ENCODE results near the gene TGM6.

- TF ChIP-seq, protein P1, sequence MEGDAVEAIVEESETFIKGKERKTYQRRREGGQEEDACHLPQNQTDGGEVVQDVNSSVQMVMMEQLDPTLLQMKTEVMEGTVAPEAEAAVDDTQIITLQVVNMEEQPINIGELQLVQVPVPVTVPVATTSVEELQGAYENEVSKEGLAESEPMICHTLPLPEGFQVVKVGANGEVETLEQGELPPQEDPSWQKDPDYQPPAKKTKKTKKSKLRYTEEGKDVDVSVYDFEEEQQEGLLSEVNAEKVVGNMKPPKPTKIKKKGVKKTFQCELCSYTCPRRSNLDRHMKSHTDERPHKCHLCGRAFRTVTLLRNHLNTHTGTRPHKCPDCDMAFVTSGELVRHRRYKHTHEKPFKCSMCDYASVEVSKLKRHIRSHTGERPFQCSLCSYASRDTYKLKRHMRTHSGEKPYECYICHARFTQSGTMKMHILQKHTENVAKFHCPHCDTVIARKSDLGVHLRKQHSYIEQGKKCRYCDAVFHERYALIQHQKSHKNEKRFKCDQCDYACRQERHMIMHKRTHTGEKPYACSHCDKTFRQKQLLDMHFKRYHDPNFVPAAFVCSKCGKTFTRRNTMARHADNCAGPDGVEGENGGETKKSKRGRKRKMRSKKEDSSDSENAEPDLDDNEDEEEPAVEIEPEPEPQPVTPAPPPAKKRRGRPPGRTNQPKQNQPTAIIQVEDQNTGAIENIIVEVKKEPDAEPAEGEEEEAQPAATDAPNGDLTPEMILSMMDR (IDR thresholded peaks at IDR 0.05 in 8 of 11, conservative IDR thresholded peaks at IDR 0.05 in 3 of 11): no peak
- TF ChIP-seq POLR2AphosphoS5 (IDR thresholded peaks at IDR 0.05) (no peak), POLR2A (IDR thresholded peaks at IDR 0.05) (no peak)
These were observed 89.3 kb downstream of the TGM6 start for GRCh38 chr20:2469991-2470422.

Data from spleen (tissue), 7 donors.